Transverse colon (tissue), 4 donors: ENCODE measurements around the gene PTCD1.

Experiments used
- CTCF ChIP-seq, 5 experiments: fragments of 200-600 bp in 3 of 5; fragments of 450-650 bp in 2 of 5; sonication (generic) in 3 of 5; IDR thresholded peaks; 1 replicate in 2 of 5; 2 replicates in 3 of 5; pipeline ENCODE4 v1.5.1; 2016 to 2017; ENCODE audit warnings: antibody characterized with exemption in 5 of 5, inconsistent platforms in 3 of 5, mild to moderate bottlenecking in 2 of 5, moderate library complexity in 1 of 5
- EP300 ChIP-seq: sonication (generic); formaldehyde crosslinking; IDR thresholded peaks from one replicate; pipeline ENCODE4 v1.6.1; 2017; ENCODE audit warnings: antibody characterized with exemption, low read depth
- POLR2A ChIP-seq: fragments of 450-650 bp; IDR thresholded peaks from one replicate; pipeline ENCODE4 v1.6.1; 2016; ENCODE audit warnings: antibody characterized with exemption, mild to moderate bottlenecking, moderate library complexity
- POLR2AphosphoS5 ChIP-seq, 3 donors: sonication (generic); formaldehyde crosslinking; IDR thresholded peaks; one replicate each; pipeline ENCODE4 v1.6.1; 2016; ENCODE audit warnings: antibody characterized with exemption in 3 of 3

- TF ChIP-seq CTCF (IDR thresholded peaks at IDR 0.05) (no peak), POLR2A (no peak), POLR2AphosphoS5 (IDR thresholded peaks at IDR 0.05) (no peak), EP300 (no peak)
Observed at GRCh38 chr7:99402854-99403253, 35.7 kb downstream of the PTCD1 start.
